Psoas muscle (tissue), 8 donors: Measurements from ENCODE around the gene CAPS. TPM values are rescaled to one million over a fixed set of nuclear protein-coding genes. Genes with fewer than 3 reads are reported as not detected.

Experiments
- ATAC-seq, 4 donors: fragments of 200-7000 bp; cut with Tn5 transposase; one replicate each; pipeline ENCODE4 v1.9.1; 2020; ENCODE audit warnings: moderate library complexity in 3 of 4, mild to moderate bottlenecking in 2 of 4
- DNase-seq, 2 donors: peaks; one replicate each; pipeline ENCODE4 v3.0.0-alpha.2; 2020
- H3K27ac ChIP-seq: fragments of 200-600 bp; one replicate; pipeline ENCODE4 v1.8.0; 2022
- H3K27me3 ChIP-seq, 3 donors: fragments of 200-600 bp in 1 of 3; one replicate each; pipeline versions ENCODE4 v1.6.1 to v1.8.0; 2013 to 2022; ENCODE audit warnings: low read length in 2 of 3, mild to moderate bottlenecking in 2 of 3, moderate library complexity in 1 of 3; ENCODE audit not compliant: insufficient read depth in 3 of 3
- H3K36me3 ChIP-seq, 2 donors: fragments of 200-600 bp in 1 of 2; one replicate each; pipeline versions ENCODE4 v1.6.1 to v1.8.0; 2013 to 2022; ENCODE audit warnings: low read depth in 1 of 2, mild to moderate bottlenecking in 1 of 2, moderate library complexity in 1 of 2; ENCODE audit not compliant: insufficient read depth in 1 of 2
- H3K4me1 ChIP-seq: fragments of 200-600 bp; one replicate; pipeline ENCODE4 v1.8.0; 2022
- H3K4me3 ChIP-seq: fragments of 200-600 bp; one replicate; pipeline ENCODE4 v1.8.0; 2022; ENCODE audit warnings: mild to moderate bottlenecking
- H3K9me3 ChIP-seq: fragments of 200-600 bp; one replicate; pipeline ENCODE4 v1.8.0; 2022
- WGBS, 3 donors: extraction: QIAGEN DNeasy Blood & Tissue Kit; methylation state at CpG; one replicate each; pipeline versions ENCODE4 v1.1.6 to v1.1.7; 2013; 5-methylcytosine and 5-hydroxymethylcytosine counted together
- intact Hi-C, 2 donors: fragments of 100-400 bp; cut with DNase I; formaldehyde crosslinking; loops; one replicate each; pipeline versions ENCODE4 v1.11.0 to v1.14.2; 2022
- polyA plus RNA-seq, 3 donors: library from polyadenylated mRNA; stranded (reverse); fragments of 200-250 nt; gene quantifications; one replicate each; pipeline ENCODE4 v1.2.3, GENCODE V29; 2013
- total RNA-seq, 4 donors: library from RNA; stranded (reverse); fragmentation: NEBNext Ultra II Directional in 2 of 4; extraction: Animal tissue kit (Norgen Biotek cat#: 25700) in 2 of 4; gene quantifications; one replicate each; pipeline versions ENCODE4 v1.2.1 to v1.2.4, GENCODE V29; 2021 to 2023
- TF ChIP-seq, protein P1 (sequence below): fragments of 200-600 bp; IDR thresholded peaks from one replicate; pipeline ENCODE4 v1.8.0; 2022; ENCODE audit warnings: antibody characterized with exemption
- donor health status: healthy with polysubstance abuse.
- donor health status: DM: no; HTN: no; CAD: no; lungs with moderate emphysema.
- donor health status: Bipolar disorder and iron deficiency.
- donor health status: healthy.
- donor health status: DM: yes; HTN: yes; CAD: no.
- donor health status: DM: no; HTN: no; CAD: no.
- donor health status: DM: no; HTN: no; CAD: no.
- donor health status: DM: yes; HTN: yes; CAD: no.

Gene CAPS
- total and polyA plus RNA-seq, 7 donors, result 1.2 to 2.9 (median 1.5) TPM

- H3K4me1 ChIP-seq, result peaks cover 5% of the 10 kb centered on the region
- intact Hi-C loops, result no loop called here
- ATAC-seq, result no peak
Observed at GRCh38 chr19:5889288-5889971, 24.6 kb upstream of the CAPS start.

DNA sequence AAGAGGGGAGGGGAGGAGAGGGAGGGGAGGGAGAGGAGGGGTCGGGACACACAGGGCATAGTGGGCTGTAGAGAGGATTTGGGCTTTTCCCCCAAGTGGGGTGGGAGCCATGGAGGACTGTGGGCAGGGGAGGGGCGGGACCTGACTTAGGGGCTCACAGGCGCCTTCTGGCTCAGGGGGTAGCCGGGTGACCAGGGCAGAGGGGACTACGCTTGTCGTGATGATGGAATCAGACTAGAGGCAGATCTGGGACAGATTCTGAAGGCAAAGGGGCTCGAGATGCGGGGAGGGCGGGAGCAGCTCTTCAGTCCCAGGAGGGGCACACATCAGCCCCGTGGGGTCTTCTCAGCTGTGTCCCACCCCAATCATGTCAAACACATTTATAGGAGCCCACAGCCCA is 24.0 kb upstream of the CAPS start:
- Histone ChIP-seq H3K4me3 (no peak overlapping the region), H3K36me3 (peaks cover 0 to 5% of the 10 kb centered on the region in 2 donors), H3K27ac (no peak overlapping the region), H3K27me3 (peaks cover 0 to 45% (median 3%) of the 10 kb centered on the region in 3 donors), H3K4me1 (peaks cover 5% of the 10 kb centered on the region), H3K9me3 (no peaks in the 10 kb centered on the region)
- intact Hi-C loops, result no loop called here
- 29 to 35% (median 34%) methylated on average over 10 of the region's 10 CpGs for WGBS, 3 donors
- ATAC-seq, result no peak
- TF ChIP-seq, protein P1, sequence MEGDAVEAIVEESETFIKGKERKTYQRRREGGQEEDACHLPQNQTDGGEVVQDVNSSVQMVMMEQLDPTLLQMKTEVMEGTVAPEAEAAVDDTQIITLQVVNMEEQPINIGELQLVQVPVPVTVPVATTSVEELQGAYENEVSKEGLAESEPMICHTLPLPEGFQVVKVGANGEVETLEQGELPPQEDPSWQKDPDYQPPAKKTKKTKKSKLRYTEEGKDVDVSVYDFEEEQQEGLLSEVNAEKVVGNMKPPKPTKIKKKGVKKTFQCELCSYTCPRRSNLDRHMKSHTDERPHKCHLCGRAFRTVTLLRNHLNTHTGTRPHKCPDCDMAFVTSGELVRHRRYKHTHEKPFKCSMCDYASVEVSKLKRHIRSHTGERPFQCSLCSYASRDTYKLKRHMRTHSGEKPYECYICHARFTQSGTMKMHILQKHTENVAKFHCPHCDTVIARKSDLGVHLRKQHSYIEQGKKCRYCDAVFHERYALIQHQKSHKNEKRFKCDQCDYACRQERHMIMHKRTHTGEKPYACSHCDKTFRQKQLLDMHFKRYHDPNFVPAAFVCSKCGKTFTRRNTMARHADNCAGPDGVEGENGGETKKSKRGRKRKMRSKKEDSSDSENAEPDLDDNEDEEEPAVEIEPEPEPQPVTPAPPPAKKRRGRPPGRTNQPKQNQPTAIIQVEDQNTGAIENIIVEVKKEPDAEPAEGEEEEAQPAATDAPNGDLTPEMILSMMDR, result no peak
- no peak for DNase-seq

More at GRCh38 chr19:5889288-5889971, 24.6 kb upstream of the CAPS start:
- Histone ChIP-seq H3K36me3 (no peaks in the 10 kb centered on the region), H3K9me3 (no peaks in the 10 kb centered on the region), H3K4me3 (no peak overlapping the region), H3K27me3 (peaks cover 0 to 45% (median 3%) of the 10 kb centered on the region in 3 donors), H3K27ac (no peak overlapping the region)
- WGBS, 3 donors, result 31 to 42% (median 41%) methylated on average over 17 of the region's 17 CpGs
- TF ChIP-seq, protein P1, result no peak
- no peak for DNase-seq

DNA sequence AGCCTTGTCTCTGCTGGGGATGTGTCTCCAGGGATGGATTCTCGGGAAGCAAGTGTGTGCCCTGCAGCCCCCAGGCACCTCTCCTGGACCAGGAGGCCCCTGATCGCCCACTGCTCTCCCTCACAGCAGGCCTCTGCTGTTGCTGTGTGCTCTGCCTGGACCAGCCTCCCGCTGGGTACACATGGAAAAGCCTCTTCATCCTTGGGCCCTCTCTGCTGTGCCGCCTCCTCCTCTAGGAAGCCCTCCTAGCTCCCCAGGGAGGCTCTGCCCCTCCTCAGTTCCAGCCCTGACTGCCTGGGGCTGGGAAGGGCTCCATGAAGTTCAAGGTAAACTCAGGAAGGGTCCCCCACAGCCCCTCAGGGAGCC is 22.5 kb upstream of the CAPS start:
- peaks cover 0 to 38% (median 3%) of the 10 kb centered on the region in 3 donors for H3K27me3 ChIP-seq
- TF ChIP-seq, protein P1, result no peak
- ATAC-seq, result peak in 1 of 4 donors; percentile 3

DNA sequence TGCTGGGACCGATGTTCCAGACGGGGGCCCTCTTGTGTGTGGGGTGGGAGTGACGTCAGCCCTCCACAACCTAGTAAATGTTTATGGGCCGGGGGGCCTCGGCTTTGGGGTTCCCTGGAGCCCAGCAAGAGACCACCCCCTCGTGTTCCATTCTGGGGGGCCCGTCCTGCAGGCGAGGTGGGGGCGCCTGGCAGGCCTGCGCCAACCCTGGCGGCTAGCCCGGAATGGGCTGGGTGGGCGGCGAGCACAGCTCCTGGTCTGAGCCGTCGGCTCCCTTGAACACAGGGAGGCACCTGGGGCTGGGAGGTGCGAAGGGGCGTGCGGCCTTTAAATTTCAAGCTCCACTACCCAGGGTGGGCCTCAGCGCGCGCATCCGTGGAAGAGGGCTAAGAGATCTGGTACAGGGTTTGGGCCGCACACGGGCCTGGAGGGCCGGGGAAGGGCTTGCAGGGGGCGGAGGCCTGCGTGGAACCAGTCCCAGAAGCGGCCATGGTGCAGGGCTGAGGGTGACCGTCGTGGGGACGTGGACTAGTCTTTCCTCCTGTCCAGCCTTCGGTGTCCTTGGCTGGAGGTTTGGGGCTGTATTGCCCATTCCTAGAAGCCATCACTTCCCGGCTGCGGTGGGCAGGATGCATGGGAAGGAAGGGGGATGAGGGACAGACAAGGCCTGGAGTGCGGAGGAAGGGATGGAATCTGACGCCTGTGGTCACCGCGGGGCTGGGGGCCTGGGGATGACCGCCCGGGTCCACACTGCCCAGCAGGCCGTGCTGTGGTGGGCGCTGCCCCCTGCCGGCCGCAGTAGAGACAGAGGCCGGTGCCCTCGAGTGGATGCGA is 21.9 kb upstream of the CAPS start:
- Histone ChIP-seq H3K9me3 (no peaks in the 10 kb centered on the region), H3K4me1 (peaks cover 5% of the 10 kb centered on the region), H3K36me3 (peaks cover 0 to 22% of the 10 kb centered on the region in 2 donors), H3K27ac (no peak overlapping the region), H3K4me3 (no peak overlapping the region), H3K27me3 (peaks cover 0 to 33% (median 3%) of the 10 kb centered on the region in 3 donors)
- DNase-seq (no peak), ATAC-seq (peak; percentile 46 to 70 (median 63))
- 5 to 6% (median 5%) methylated on average over 45 to 48 of the region's 48 CpGs for WGBS, 3 donors
- intact Hi-C loops, result loop anchor here in 1 of 2 donors (2.0 kb wide), 1 partner anchor 87 kb away; the partner anchor contains the start of gene NRTN
- TF ChIP-seq, protein P1, result peak; percentile 58

More for the DNA sequence above, 22.5 kb upstream of the CAPS start:
- WGBS, 3 donors, result 29 to 35% (median 34%) methylated on average over 4 of the region's 4 CpGs
- H3K27ac ChIP-seq, result no peak overlapping the region
- H3K4me3 ChIP-seq, result no peak overlapping the region
- peaks cover 0 to 20% of the 10 kb centered on the region in 2 donors for H3K36me3 ChIP-seq
- DNase-seq, result no peak
- no peaks in the 10 kb centered on the region for H3K9me3 ChIP-seq
- intact Hi-C loops, result no loop called here
- H3K4me1 ChIP-seq, result peaks cover 5% of the 10 kb centered on the region
